ENCODE data around the gene DUSP9. TPM values are rescaled to one million over a fixed set of nuclear protein-coding genes. Genes with fewer than 3 reads are reported as not detected.
A peak's percentile ranks its signal among the peaks of the same experiment; 100 is the strongest.
"Not testable (repeated sequence)": the region's sequence is repeated elsewhere in the genome, so short reads cannot be mapped to it uniquely, and the experiment has no call there.

DUSP9 gene
- total RNA-seq, 2 donors from 2014 or later, result not detected

DNA sequence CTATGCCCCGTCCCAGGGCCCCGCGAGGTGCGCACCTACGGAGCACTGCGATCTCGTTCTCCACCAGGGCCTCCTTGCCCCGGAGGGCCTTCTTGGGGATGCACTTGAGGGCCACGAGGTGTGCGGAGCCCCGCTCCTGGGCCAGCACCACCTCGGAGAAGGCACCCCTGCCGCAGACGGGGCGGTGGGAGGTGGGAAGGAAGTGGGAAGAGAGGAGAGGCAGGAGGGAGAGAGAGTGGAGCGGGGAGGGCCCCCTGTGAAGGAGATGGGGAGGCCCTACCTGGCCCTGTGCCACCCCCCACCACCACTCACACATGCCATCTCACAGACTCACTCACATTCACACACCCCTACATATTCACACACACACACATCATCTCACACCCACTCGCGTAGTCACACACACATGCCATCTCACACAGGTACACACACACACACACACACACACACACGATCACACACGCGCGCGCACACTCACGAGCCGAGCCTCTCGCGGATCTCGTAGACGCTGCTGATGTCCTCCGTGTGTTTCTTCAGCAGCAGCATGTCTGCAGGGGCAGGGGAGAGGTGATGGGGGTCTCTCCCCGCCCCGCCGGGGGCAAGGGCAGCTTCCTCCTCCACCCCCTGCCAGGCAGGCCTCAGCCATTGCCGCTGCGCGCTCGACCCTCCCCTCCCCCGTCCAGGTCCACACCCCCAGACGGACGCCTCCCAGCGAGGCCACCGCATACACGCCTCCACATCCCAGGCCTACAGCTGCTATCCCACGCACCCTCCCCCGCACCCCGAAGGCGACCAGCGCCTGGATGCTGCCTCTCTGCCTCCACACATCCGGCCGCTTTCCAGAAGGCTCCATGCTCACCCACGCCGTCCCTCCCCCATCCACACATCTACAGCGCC, 25.8 kb downstream of the DUSP9 start:
- ATAC-seq, result no peak
- Mint-ChIP-seq H3K27ac (no peak overlapping the region), H3K36me3 (no peaks in the 10 kb centered on the region), H3K9me3 (no peaks in the 10 kb centered on the region), H3K4me3 (no peak overlapping the region), H3K4me1 (ENCODE audit: low read depth in 2 of 2) (peaks cover 4 to 12% of the 10 kb centered on the region in 2 donors), H3K27me3 (peaks cover 20 to 22% of the 10 kb centered on the region in 2 donors)
- peak; percentile 53 for DNase-seq (ENCODE audit: low spot score)

DNA sequence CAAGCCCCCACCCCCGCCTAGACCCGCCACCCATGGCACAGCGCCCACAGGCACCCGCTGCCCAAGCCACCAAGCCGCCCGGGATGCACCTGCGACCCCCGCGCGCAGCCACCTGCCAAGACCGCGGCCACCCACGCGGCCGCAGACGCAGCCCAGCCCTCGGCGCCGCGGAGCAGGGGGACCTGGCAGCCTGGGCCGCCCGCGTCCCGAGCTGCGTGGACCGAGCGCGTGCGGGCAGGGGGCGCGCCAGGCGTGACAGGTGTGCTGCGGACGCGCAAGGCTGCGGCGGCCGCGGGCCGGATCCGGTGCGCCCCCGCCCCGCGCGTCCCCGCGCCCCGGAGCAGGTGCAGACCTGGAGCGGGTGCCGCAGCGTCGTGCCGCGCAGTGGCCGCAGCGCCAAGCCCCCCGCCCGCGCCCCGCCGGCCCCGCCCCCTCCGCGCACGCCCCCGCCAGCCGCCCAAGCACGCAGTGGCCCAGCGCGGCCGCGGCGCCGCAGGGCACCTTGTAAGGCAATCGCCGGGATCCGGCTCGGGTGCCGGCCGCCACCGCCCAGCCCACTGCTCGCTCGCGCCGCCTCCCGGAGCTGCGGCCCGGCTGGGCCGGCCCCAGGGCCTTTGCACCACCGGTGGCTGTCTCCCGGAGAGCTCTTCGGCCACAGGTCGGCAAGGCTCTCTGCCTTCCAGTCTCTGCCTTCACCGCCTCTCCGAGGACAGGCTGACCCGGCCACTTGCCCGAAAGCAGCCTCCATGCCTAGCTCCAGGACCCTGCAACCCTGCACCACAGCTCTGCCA, 26.6 kb downstream of the DUSP9 start, which contains the start of gene PNCK:
Gene PNCK (minus strand): TSS at position 386 of the 791 bp plus-strand sequence. CDS start 737 bp downstream, outside the sequence.
- H3K9me3 Mint-ChIP-seq, result no peaks in the 10 kb centered on the region
- H3K4me1 Mint-ChIP-seq (ENCODE audit: low read depth in 2 of 2), result peaks cover 0 to 7% of the 10 kb centered on the region in 2 donors
- H3K27me3 Mint-ChIP-seq, result peaks cover 17 to 20% of the 10 kb centered on the region in 2 donors
- H3K36me3 Mint-ChIP-seq, result no peaks in the 10 kb centered on the region
- no peak within 1 kb of the TSS for H3K27ac Mint-ChIP-seq
- peak; percentile 50 for DNase-seq (ENCODE audit: low spot score)
- H3K4me3 Mint-ChIP-seq, result no peak within 1 kb of the TSS
- ATAC-seq, result no peak

DNA sequence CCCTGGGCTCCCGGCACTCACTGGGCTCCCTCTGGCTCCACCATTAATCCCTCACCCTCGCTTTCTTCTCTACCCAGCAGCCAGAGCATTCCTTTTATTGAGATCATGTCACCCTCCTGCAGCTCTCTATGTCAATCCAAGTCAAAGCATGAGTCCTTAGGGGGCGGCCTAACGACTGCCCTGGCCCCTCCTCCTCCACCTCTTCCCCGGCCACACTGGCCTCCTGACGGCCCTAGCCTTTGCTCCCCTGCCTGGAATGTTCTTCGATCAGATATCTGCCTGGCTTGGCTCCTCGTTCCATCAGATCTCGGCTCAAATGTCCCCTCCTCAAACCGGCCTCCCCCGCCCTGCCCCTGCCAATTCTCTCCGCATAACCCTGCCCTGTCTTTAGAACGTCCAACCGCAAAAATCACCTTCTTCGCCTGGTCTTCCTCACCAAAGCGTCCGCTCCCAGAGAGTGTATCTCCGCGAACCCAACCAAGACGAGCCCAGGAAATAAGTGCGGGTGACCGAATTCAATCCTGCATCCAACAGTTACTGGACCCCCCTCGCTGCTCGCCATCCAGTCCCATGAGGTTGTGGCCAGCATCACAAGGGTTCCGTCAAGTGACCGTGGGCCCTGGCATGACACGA, 27.3 kb downstream of the DUSP9 start:
- Mint-ChIP-seq H3K36me3 (no peaks in the 10 kb centered on the region), H3K27me3 (peaks cover 17 to 20% of the 10 kb centered on the region in 2 donors), H3K4me3 (no peak overlapping the region), H3K27ac (no peak overlapping the region), H3K9me3 (no peaks in the 10 kb centered on the region), H3K4me1 (ENCODE audit: low read depth in 2 of 2) (peaks cover 0 to 7% of the 10 kb centered on the region in 2 donors)
- ATAC-seq, result no peak
- DNase-seq (ENCODE audit: low spot score), result peak; percentile 10

- H3K36me3 Mint-ChIP-seq, result no peaks in the 10 kb centered on the region
- ATAC-seq (no peak), DNase-seq (ENCODE audit: low spot score) (peak; percentile 53)
- no peak overlapping the region for H3K4me3 Mint-ChIP-seq
- peaks cover 0 to 9% of the 10 kb centered on the region in 2 donors for H3K27me3 Mint-ChIP-seq
- H3K9me3 Mint-ChIP-seq, result no peaks in the 10 kb centered on the region
- H3K4me1 Mint-ChIP-seq (ENCODE audit: low read depth in 2 of 2), result no peaks in the 10 kb centered on the region
- H3K27ac Mint-ChIP-seq, result no peak overlapping the region
Observed at GRCh38 chrX:153681175-153681574, 34.2 kb downstream of the DUSP9 start.

DNA sequence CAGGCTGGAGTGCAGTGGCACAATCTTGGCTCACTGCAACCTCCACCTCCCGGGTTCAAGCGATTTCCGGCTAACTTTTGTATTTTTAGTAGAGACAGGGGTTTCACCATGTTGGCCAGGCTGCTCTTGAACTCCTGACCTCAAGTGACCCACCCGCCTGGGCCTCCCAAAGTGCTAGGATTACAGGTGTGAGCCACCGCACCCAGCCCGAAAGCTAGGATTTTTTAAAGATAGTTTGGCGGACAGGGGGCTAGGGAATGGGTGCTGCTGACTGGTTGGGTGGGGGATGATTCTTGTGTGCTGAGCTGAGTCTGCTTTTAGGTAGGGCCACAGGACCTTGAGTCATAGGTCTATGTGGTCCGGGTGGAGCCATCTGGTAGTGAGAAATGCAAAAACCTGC, 36.5 kb downstream of the DUSP9 start:
- not testable (repeated sequence) for H3K9me3 Mint-ChIP-seq; H3K36me3 Mint-ChIP-seq; H3K4me1 Mint-ChIP-seq (ENCODE audit: low read depth in 2 of 2); ATAC-seq; H3K27me3 Mint-ChIP-seq; H3K4me3 Mint-ChIP-seq; H3K27ac Mint-ChIP-seq
- DNase-seq (ENCODE audit: low spot score), result peak; percentile 20

- H3K36me3 Mint-ChIP-seq, result no peaks in the 10 kb centered on the region
- no peak for ATAC-seq
- no peak overlapping the region for H3K4me3 Mint-ChIP-seq
- no peaks in the 10 kb centered on the region for H3K9me3 Mint-ChIP-seq
- DNase-seq (ENCODE audit: low spot score), result peak; percentile 37
- peaks cover 0 to 10% of the 10 kb centered on the region in 2 donors for H3K27me3 Mint-ChIP-seq
- H3K4me1 Mint-ChIP-seq (ENCODE audit: low read depth in 2 of 2), result no peaks in the 10 kb centered on the region
- no peak overlapping the region for H3K27ac Mint-ChIP-seq
Observed at GRCh38 chrX:153684467-153685155, 37.6 kb downstream of the DUSP9 start.

DNA sequence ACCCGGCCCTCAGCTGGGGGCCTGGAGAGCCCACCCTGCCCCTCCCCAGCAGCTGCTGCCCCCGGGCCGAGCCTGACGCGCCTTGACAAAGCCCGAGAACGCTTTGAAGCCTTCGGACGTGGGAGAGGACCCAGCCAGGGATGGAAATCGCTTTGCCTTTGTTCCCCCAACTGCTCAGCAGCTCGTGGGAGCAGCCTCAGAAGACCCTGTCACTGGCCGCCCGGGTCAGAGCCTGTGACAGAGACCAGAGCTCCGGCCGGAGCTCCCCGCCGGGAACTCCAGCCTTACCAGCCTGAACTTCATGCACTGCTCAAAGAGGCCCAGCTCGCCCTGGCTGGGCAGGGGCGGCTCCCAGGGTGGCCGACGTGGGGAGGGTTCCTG, 38.1 kb downstream of the DUSP9 start:
- peaks cover 0 to 8% of the 10 kb centered on the region in 2 donors for H3K27me3 Mint-ChIP-seq
- H3K27ac Mint-ChIP-seq, result no peak overlapping the region
- DNase-seq (ENCODE audit: low spot score) (no peak), ATAC-seq (no peak)
- no peaks in the 10 kb centered on the region for H3K4me1 Mint-ChIP-seq (ENCODE audit: low read depth in 2 of 2)
- H3K9me3 Mint-ChIP-seq, result no peaks in the 10 kb centered on the region
- H3K36me3 Mint-ChIP-seq, result no peaks in the 10 kb centered on the region
- no peak overlapping the region for H3K4me3 Mint-ChIP-seq

DNA sequence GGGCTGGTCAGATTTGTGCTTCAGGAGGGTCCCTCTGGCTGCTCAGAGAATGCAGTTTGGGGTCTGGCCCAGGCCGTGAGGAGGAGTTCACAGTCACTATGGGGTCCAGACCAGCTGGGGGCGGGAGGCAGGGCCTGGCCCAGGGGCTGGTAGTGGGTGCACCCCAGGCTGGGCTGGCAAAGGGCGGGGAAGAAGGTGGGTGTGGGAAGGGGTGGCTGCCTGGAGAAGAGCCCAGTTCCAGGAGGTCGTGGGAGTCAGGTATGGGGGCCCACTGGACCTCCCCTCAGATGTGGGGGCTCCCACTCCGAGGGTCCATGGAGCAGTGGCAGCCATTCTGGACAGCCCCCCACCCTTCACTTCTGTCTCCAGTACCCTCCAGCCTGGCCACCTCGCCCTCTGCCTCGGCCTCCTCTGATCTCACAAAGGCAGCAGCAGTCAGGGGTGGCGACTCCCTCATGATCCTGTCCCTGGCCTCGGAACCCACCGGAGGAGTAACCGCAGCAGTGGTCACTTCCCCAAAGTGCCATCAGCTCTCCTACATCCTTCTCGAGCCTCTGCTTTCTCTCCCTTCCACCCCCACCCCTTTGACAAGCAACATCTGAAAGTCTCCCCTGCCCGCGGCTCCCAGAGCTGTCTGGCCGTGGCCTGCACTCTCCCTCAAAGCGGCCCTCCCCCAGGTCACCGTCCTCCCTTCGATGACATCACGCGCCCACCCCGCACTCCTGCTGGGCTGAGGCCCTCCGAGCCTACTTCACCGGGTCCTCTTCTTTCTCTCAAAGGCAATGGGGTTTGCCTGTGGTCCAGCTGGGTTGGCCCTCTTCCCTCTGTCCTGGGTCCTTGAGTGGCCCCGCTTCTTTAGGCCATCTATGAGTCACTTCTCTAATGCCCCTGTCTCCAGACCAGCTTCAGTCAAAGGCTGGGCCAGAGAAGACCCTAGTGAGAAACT, 39.0 kb downstream of the DUSP9 start:
- Mint-ChIP-seq H3K27ac (no peak overlapping the region), H3K36me3 (no peaks in the 10 kb centered on the region), H3K4me3 (no peak overlapping the region), H3K27me3 (peaks cover 0 to 5% of the 10 kb centered on the region in 2 donors), H3K9me3 (no peaks in the 10 kb centered on the region), H3K4me1 (ENCODE audit: low read depth in 2 of 2) (no peaks in the 10 kb centered on the region)
- DNase-seq (ENCODE audit: low spot score) (no peak), ATAC-seq (no peak)

GRCh38 chrX:153686711-153687110, 39.7 kb downstream of the DUSP9 start:
- Mint-ChIP-seq H3K9me3 (no peaks in the 10 kb centered on the region), H3K36me3 (no peaks in the 10 kb centered on the region), H3K27me3 (peaks cover 0 to 5% of the 10 kb centered on the region in 2 donors), H3K4me3 (no peak overlapping the region), H3K27ac (no peak overlapping the region), H3K4me1 (ENCODE audit: low read depth in 2 of 2) (no peaks in the 10 kb centered on the region)
- DNase-seq (ENCODE audit: low spot score) (no peak), ATAC-seq (no peak)

DNA sequence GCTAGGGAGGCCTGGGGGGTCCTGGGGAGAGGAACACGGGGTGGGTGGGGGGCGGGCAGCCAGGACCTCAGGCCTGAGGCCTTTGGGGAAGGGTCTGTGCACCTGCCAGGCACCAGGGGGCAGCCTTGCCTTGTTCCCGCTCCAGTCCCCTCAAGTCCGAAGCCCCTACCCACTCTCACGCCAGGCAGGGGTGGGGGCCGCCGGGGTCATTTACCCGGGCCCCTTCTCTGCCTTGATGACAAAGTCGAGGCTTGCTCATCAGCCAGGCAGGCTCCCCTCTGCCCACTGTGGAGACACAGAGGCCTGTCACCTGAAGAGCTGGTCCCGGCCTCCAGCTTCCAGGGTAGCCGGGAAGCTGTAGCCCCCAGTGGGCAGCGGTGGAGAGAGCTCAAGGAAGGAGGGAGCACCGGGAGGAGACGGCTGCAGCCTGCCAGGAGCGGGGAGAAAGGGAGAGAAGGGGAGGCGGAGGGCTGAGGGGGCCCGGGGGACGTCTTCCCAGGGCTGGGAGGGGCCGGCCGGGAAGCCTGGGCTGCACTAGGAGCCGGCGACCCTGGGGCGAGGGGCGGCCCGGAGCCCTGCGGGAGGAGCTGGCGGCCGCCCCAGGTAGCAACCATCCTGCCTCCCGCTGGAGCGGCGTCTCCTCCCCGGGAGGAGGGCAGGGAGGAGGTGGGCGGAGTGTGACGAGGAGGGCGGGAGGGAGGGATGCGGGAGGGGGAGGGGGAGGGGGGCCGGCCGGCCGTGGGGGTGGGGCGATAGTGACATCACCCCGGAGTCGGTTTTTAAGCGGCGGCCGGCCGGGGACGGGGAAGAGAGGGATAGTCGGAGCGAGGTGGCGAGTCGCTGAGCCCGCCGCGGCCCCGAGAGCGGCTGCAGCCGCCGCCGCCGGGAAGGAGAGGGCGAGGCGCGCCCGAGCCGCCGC, 40.4 kb downstream of the DUSP9 start, which contains the start of gene SLC6A8:
Gene SLC6A8 (plus strand): TSS at position 806 of the 919 bp plus-strand sequence. CDS start 649 bp downstream, outside the sequence.
- peak; percentile 57 to 61 for ATAC-seq
- no peak within 1 kb of the TSS for H3K27ac Mint-ChIP-seq

GRCh38 chrX:153688071-153688470, 41.1 kb downstream of the DUSP9 start:
- no peaks in the 10 kb centered on the region for H3K36me3 Mint-ChIP-seq
- H3K9me3 Mint-ChIP-seq, result no peaks in the 10 kb centered on the region
- H3K27me3 Mint-ChIP-seq, result peaks cover 0 to 5% of the 10 kb centered on the region in 2 donors
- DNase-seq (ENCODE audit: low spot score), result no peak
- peak; percentile 32 to 33 for ATAC-seq
- no peaks in the 10 kb centered on the region for H3K4me1 Mint-ChIP-seq (ENCODE audit: low read depth in 2 of 2)
- H3K4me3 Mint-ChIP-seq, result peak overlapping the region; percentile 53
- H3K27ac Mint-ChIP-seq, result no peak overlapping the region

More for the DNA sequence above, 40.4 kb downstream of the DUSP9 start, which contains the start of gene SLC6A8:
- no peaks in the 10 kb centered on the region for H3K36me3 Mint-ChIP-seq
- H3K4me1 Mint-ChIP-seq (ENCODE audit: low read depth in 2 of 2), result no peaks in the 10 kb centered on the region
- H3K27me3 Mint-ChIP-seq, result peaks cover 0 to 5% of the 10 kb centered on the region in 2 donors
- peak within 1 kb of the TSS; percentile 53 for H3K4me3 Mint-ChIP-seq
- no peaks in the 10 kb centered on the region for H3K9me3 Mint-ChIP-seq
- no peak for DNase-seq (ENCODE audit: low spot score)
